H9 (cell line): ENCODE results near the gene ADAMTS15. TPM values are rescaled to one million over a fixed set of nuclear protein-coding genes. Genes with fewer than 3 reads are reported as not detected.
A peak's percentile ranks its signal among the peaks of the same experiment; 100 is the strongest.

Source experiments
- DNase-seq: peaks from one replicate; pipeline ENCODE4 v3.0.0-alpha.2; 2017
- H2AFZ ChIP-seq: one replicate; pipeline ENCODE4 v1.6.1; 2013; ENCODE audit warnings: mild to moderate bottlenecking, low read length, control low read depth, moderate library complexity
- H2AK5ac ChIP-seq: 2 replicates; pipeline ENCODE4 v1.6.1; 2013; ENCODE audit warnings: low read length, control low read depth, mixed read lengths; ENCODE audit not compliant: insufficient read length
- H2BK120ac ChIP-seq: one replicate; pipeline ENCODE4 v1.6.1; 2013; ENCODE audit warnings: low read depth, mild to moderate bottlenecking, low read length, control low read depth, inconsistent platforms; ENCODE audit not compliant: poor library complexity, severe bottlenecking
- H2BK12ac ChIP-seq: 2 replicates; pipeline ENCODE4 v1.6.1; 2013; ENCODE audit warnings: low read length, control low read depth, mixed read lengths, low read depth; ENCODE audit not compliant: insufficient read length
- H2BK15ac ChIP-seq: 2 replicates; pipeline ENCODE4 v1.6.1; 2013; ENCODE audit warnings: low read depth, low read length, control low read depth
- H2BK20ac ChIP-seq: one replicate; pipeline ENCODE4 v1.6.1; 2013; ENCODE audit warnings: low read depth, mild to moderate bottlenecking, low read length, control low read depth, inconsistent platforms; ENCODE audit not compliant: poor library complexity, severe bottlenecking
- H2BK5ac ChIP-seq: 2 replicates; pipeline ENCODE4 v1.6.1; 2013; ENCODE audit warnings: low read length, control low read depth, mixed read lengths; ENCODE audit not compliant: insufficient read length
- H3K14ac ChIP-seq: 2 replicates; pipeline ENCODE4 v1.6.1; 2013; ENCODE audit warnings: low read length, control low read depth; ENCODE audit not compliant: insufficient read depth
- H3K18ac ChIP-seq: 2 replicates; pipeline ENCODE4 v1.6.1; 2013; ENCODE audit warnings: low read depth, mild to moderate bottlenecking, mixed read lengths, low read length, control low read depth; ENCODE audit not compliant: insufficient read length
- H3K23ac ChIP-seq: 2 replicates; pipeline ENCODE4 v1.6.1; 2013; ENCODE audit warnings: low read length, control low read depth, mixed read lengths, low read depth; ENCODE audit not compliant: insufficient read length
- H3K23me2 ChIP-seq: 2 replicates; pipeline ENCODE4 v1.6.1; 2013; ENCODE audit warnings: low read depth, mild to moderate bottlenecking, mixed read lengths, low read length, control low read depth; ENCODE audit not compliant: insufficient read length, poor library complexity, severe bottlenecking
- H3K27ac ChIP-seq: 2 replicates; pipeline ENCODE4 v1.5.1; 2013; ENCODE audit warnings: low read length, control low read depth, mixed read lengths, low read depth; ENCODE audit not compliant: insufficient read length
- H3K27me3 ChIP-seq: 2 replicates; pipeline ENCODE4 v1.6.1; 2013; ENCODE audit warnings: low read length, control low read depth, inconsistent platforms; ENCODE audit not compliant: insufficient read depth
- H3K4ac ChIP-seq: 2 replicates; pipeline ENCODE4 v1.6.1; 2013; ENCODE audit warnings: low read depth, mild to moderate bottlenecking, control low read depth, inconsistent platforms, low read length, moderate library complexity
- H3K4me1 ChIP-seq: 2 replicates; pipeline ENCODE4 v1.6.1; 2013; ENCODE audit warnings: low read length, control low read depth, inconsistent platforms; ENCODE audit not compliant: insufficient read depth
- H3K4me2 ChIP-seq: 2 replicates; pipeline ENCODE4 v1.6.1; 2013; ENCODE audit warnings: low read length, control low read depth, mixed read lengths; ENCODE audit not compliant: insufficient read length, insufficient read depth
- H3K56ac ChIP-seq: 2 replicates; pipeline ENCODE4 v1.6.1; 2013; ENCODE audit warnings: low read depth, mild to moderate bottlenecking, mixed read lengths, low read length, control low read depth; ENCODE audit not compliant: insufficient read length
- H3K79me1 ChIP-seq: 2 replicates; pipeline ENCODE4 v1.6.1; 2013; ENCODE audit warnings: low read depth, mild to moderate bottlenecking, moderate library complexity, low read length, control low read depth, inconsistent platforms; ENCODE audit not compliant: insufficient read depth, poor library complexity, severe bottlenecking
- H3K79me2 ChIP-seq: 2 replicates; pipeline ENCODE4 v1.6.1; 2013; ENCODE audit warnings: low read length, control low read depth, inconsistent platforms; ENCODE audit not compliant: insufficient read depth
- H3K9ac ChIP-seq: 2 replicates; pipeline ENCODE4 v1.6.1; 2013; ENCODE audit warnings: low read length, control low read depth, mixed read lengths; ENCODE audit not compliant: insufficient read length; ENCODE audit errors: extremely low read depth
- H3K9me3 ChIP-seq: one replicate; pipeline ENCODE4 v1.6.1; 2013; ENCODE audit warnings: low read depth, low read length, inconsistent platforms; ENCODE audit not compliant: control insufficient read depth
- H3T11ph ChIP-seq: one replicate; pipeline ENCODE4 v1.6.1; 2013; ENCODE audit warnings: mild to moderate bottlenecking, low read length, control low read depth, inconsistent platforms
- H4K20me1 ChIP-seq: one replicate; pipeline ENCODE4 v1.6.1; 2013; ENCODE audit not compliant: control insufficient read depth, insufficient read length, insufficient read depth
- H4K5ac ChIP-seq: 2 replicates; pipeline ENCODE4 v1.6.1; 2013; ENCODE audit warnings: low read depth, mild to moderate bottlenecking, mixed read lengths, low read length, control low read depth; ENCODE audit not compliant: insufficient read length
- H4K8ac ChIP-seq: replicated peaks from 2 replicates; pipeline ENCODE4 v1.6.1; 2013; ENCODE audit warnings: low read length, control low read depth, mixed read lengths, low read depth; ENCODE audit not compliant: insufficient read length
- H4K91ac ChIP-seq: 2 replicates; pipeline ENCODE4 v1.6.1; 2013; ENCODE audit warnings: low read depth, mild to moderate bottlenecking, moderate library complexity, mixed read lengths, low read length, control low read depth; ENCODE audit not compliant: insufficient read length
- H3K27ac Mint-ChIP-seq, 3 experiments: 2 replicates in 2 of 3; 3 replicates in 1 of 3; pipeline ENCODE4 v1.8.0; 2020 to 2021; ENCODE audit warnings: mixed read lengths in 3 of 3, mild to moderate bottlenecking in 1 of 3, moderate library complexity in 1 of 3
- H3K27me3 Mint-ChIP-seq: 2 replicates; pipeline ENCODE4 v1.8.0; 2021; ENCODE audit warnings: low read depth, mild to moderate bottlenecking, moderate library complexity, mixed read lengths
- H3K36me3 Mint-ChIP-seq, 3 experiments: 2 replicates in 2 of 3; 3 replicates in 1 of 3; pipeline ENCODE4 v1.8.0; 2020 to 2021; ENCODE audit warnings: low read depth in 3 of 3, mixed read lengths in 3 of 3; ENCODE audit not compliant: insufficient read depth in 1 of 3
- H3K4me1 Mint-ChIP-seq, 2 experiments: 2 replicates each; pipeline ENCODE4 v1.8.0; 2020; ENCODE audit warnings: mixed read lengths in 2 of 2
- H3K4me3 Mint-ChIP-seq, 2 experiments: 2 replicates in 1 of 2; 3 replicates in 1 of 2; pipeline ENCODE4 v1.8.0; 2020 to 2021; ENCODE audit warnings: mild to moderate bottlenecking in 2 of 2, mixed read lengths in 2 of 2, moderate library complexity in 1 of 2
- H3K9me3 Mint-ChIP-seq, 2 experiments: 2 replicates in 1 of 2; 3 replicates in 1 of 2; pipeline ENCODE4 v1.8.0; 2020; ENCODE audit warnings: mild to moderate bottlenecking in 2 of 2, mixed read lengths in 2 of 2, moderate library complexity in 1 of 2
- CTCF ChIP-seq: fragments of 200-600 bp; sonication (generic); conservative IDR thresholded peaks from 3 replicates; pipeline ENCODE4 v1.8.0; 2021; ENCODE audit warnings: antibody characterized with exemption, mild to moderate bottlenecking
- WGBS: extraction: QIAGEN DNeasy Blood & Tissue Kit; methylation state at CpG from one replicate; pipeline ENCODE4 v1.1.7; 2013; ENCODE audit warnings: missing lambda C conversion rate, low lambda C conversion rate, mixed read lengths; ENCODE audit not compliant: insufficient read length; ENCODE audit errors: extremely low coverage; 5-methylcytosine and 5-hydroxymethylcytosine counted together
- total RNA-seq: library from RNA; stranded (reverse); gene quantifications from 2 replicates; pipeline ENCODE4 v1.2.1, GENCODE V29; 2021

Gene ADAMTS15
- total RNA-seq, 1 experiment from 2014 or later = 1.3 TPM

GRCh38 chr11:130462101-130462885 is 13.8 kb downstream of the ADAMTS15 start:
- Histone ChIP-seq H3K14ac (no peak overlapping the region), H3K4ac (no peak overlapping the region), H3K27ac (no peak overlapping the region), H3K27me3 (no peaks in the 10 kb centered on the region), H3K23ac (no peak overlapping the region), H2BK12ac (no peak overlapping the region), H3K79me1 (no peaks in the 10 kb centered on the region), H2BK15ac (no peak overlapping the region), H3K56ac (no peak overlapping the region), H3K18ac (no peak overlapping the region), H3K4me1 (no peaks in the 10 kb centered on the region), H3K23me2 (no peaks in the 10 kb centered on the region), H3K9ac (no peak overlapping the region), H3K79me2 (no peaks in the 10 kb centered on the region), H2BK20ac (no peak overlapping the region), H2BK120ac (no peak overlapping the region), H4K5ac (no peak overlapping the region), H2AFZ (no peak overlapping the region), H4K91ac (no peak overlapping the region), H3K9me3 (no peaks in the 10 kb centered on the region), H4K20me1 (no peaks in the 10 kb centered on the region), H3K4me2 (no peak overlapping the region), H3T11ph (no peak overlapping the region), H2BK5ac (no peak overlapping the region), H4K8ac (no peak overlapping the region), H2AK5ac (no peak overlapping the region)
- no CpG with 5 or more reads among the region's 31 CpGs for WGBS
- Mint-ChIP-seq H3K4me1 (no peaks in the 10 kb centered on the region), H3K4me3 (no peak overlapping the region), H3K36me3 (no peaks in the 10 kb centered on the region; a peak in 1 of 7 replicates), H3K27me3 (peaks cover 23% of the 10 kb centered on the region), H3K27ac (peak overlapping the region in 1 of 3 experiments; percentile 83; a peak in 2 of 7 replicates), H3K9me3 (no peaks in the 10 kb centered on the region)
- TF ChIP-seq CTCF = no peak
- no peak for DNase-seq
